GM23338 (cell line): ENCODE data around the gene KCNJ10. TPM values are rescaled to one million over a fixed set of nuclear protein-coding genes. Genes with fewer than 3 reads are reported as not detected.
A peak's percentile ranks its signal among the peaks of the same experiment; 100 is the strongest.

ENCODE experiments used
- ATAC-seq: fragments of 200-7000 bp; cut with Tn5 transposase; 3 replicates; pipeline ENCODE4 v1.9.1; 2020
- DNase-seq: peaks from one replicate; pipeline ENCODE4 v3.0.0-alpha.2; 2015; ENCODE audit warnings: low spot score
- H2AFZ ChIP-seq: fragments of 200-600 bp; sonication (generic); 2 replicates; pipeline ENCODE4 v1.8.0; 2016; ENCODE audit warnings: antibody characterized with exemption, mild to moderate bottlenecking, moderate library complexity
- H3F3A ChIP-seq: fragments of 200-600 bp; sonication (generic); replicated peaks from 2 replicates; pipeline ENCODE4 v1.8.0; 2017; ENCODE audit warnings: antibody characterized with exemption, mixed run types, low read depth
- H3K27ac ChIP-seq: fragments of 200-600 bp; sonication (generic); 2 replicates; pipeline ENCODE4 v1.6.1; 2016; ENCODE audit warnings: low read depth
- H3K27me3 ChIP-seq: fragments of 200-600 bp; sonication (generic); 2 replicates; pipeline ENCODE4 v1.8.0; 2016; ENCODE audit warnings: mild to moderate bottlenecking, mixed run types, moderate library complexity; ENCODE audit not compliant: insufficient read depth
- H3K36me3 ChIP-seq: fragments of 200-600 bp; sonication (generic); 2 replicates; pipeline ENCODE4 v1.8.0; 2016; ENCODE audit warnings: mild to moderate bottlenecking; ENCODE audit not compliant: insufficient read depth
- H3K4me1 ChIP-seq: fragments of 200-600 bp; sonication (generic); 2 replicates; pipeline ENCODE4 v1.8.0; 2016; ENCODE audit warnings: mild to moderate bottlenecking, moderate library complexity; ENCODE audit not compliant: insufficient read depth
- H3K4me2 ChIP-seq: fragments of 200-600 bp; sonication (generic); 2 replicates; pipeline ENCODE4 v1.7.1; 2017; ENCODE audit warnings: mixed run types
- H3K4me3 ChIP-seq: fragments of 200-600 bp; sonication (generic); 2 replicates; pipeline ENCODE4 v1.6.1; 2016; ENCODE audit warnings: mixed run types
- H3K79me2 ChIP-seq: fragments of 200-600 bp; sonication (generic); replicated peaks from 2 replicates; pipeline ENCODE4 v1.8.0; 2017; ENCODE audit warnings: mild to moderate bottlenecking; ENCODE audit not compliant: insufficient read depth
- H3K9me2 ChIP-seq: fragments of 200-600 bp; sonication (generic); 2 replicates; pipeline ENCODE4 v1.8.0; 2017; ENCODE audit not compliant: insufficient read depth
- H4K20me1 ChIP-seq: fragments of 200-600 bp; sonication (generic); replicated peaks from 2 replicates; pipeline ENCODE4 v1.8.0; 2017; ENCODE audit warnings: mild to moderate bottlenecking; ENCODE audit not compliant: insufficient read depth
- H3K27ac Mint-ChIP-seq: 2 replicates; pipeline ENCODE4 v1.8.0; 2020; ENCODE audit warnings: inconsistent platforms, mild to moderate bottlenecking, moderate library complexity, mixed read lengths
- H3K27me3 Mint-ChIP-seq: 3 replicates; pipeline ENCODE4 v1.8.0; 2022; ENCODE audit warnings: low read depth, mild to moderate bottlenecking, moderate library complexity, mixed read lengths, inconsistent platforms; ENCODE audit not compliant: insufficient read depth, poor library complexity
- H3K36me3 Mint-ChIP-seq: 3 replicates; pipeline ENCODE4 v1.8.0; 2021; ENCODE audit warnings: low read depth, mild to moderate bottlenecking, inconsistent platforms, moderate library complexity, mixed read lengths
- H3K4me1 Mint-ChIP-seq: 3 replicates; pipeline ENCODE4 v1.8.0; 2020; ENCODE audit warnings: mild to moderate bottlenecking, inconsistent platforms, mixed read lengths
- H3K4me3 Mint-ChIP-seq: 3 replicates; pipeline ENCODE4 v1.8.0; 2021; ENCODE audit warnings: moderate library complexity, mild to moderate bottlenecking, inconsistent platforms, mixed read lengths
- H3K9me3 Mint-ChIP-seq: 3 replicates; pipeline ENCODE4 v1.8.0; 2020; ENCODE audit warnings: moderate library complexity, mild to moderate bottlenecking, inconsistent platforms, mixed read lengths
- CREB1 ChIP-seq: fragments of 250-450 bp; sonication (Bioruptor Pico); IDR thresholded peaks from 2 replicates; pipeline ENCODE4 v1.5.0; 2020; ENCODE audit warnings: low read depth, mild to moderate bottlenecking, moderate library complexity
- EZH2 ChIP-seq: fragments of 200-600 bp; sonication (generic); IDR thresholded peaks from one replicate; pipeline ENCODE4 v1.8.0; 2017; ENCODE audit warnings: antibody characterized with exemption, mild to moderate bottlenecking, low read depth; ENCODE audit not compliant: unreplicated experiment
- EZH2phosphoT487 ChIP-seq: fragments of 200-600 bp; sonication (generic); IDR thresholded peaks from one replicate; pipeline ENCODE4 v1.8.1; 2018; ENCODE audit warnings: antibody characterized with exemption; ENCODE audit not compliant: unreplicated experiment
- JUNB ChIP-seq: IDR thresholded peaks from one replicate; pipeline ENCODE4 v1.6.1; 2016; ENCODE audit warnings: antibody characterized with exemption; ENCODE audit not compliant: unreplicated experiment
- NANOG ChIP-seq: IDR thresholded peaks from 2 replicates; pipeline ENCODE4 v1.6.1; 2016; ENCODE audit warnings: antibody characterized with exemption, borderline replicate concordance
- POLR2AphosphoS5 ChIP-seq: IDR thresholded peaks from 2 replicates; pipeline ENCODE4 v1.6.1; 2016; ENCODE audit warnings: antibody characterized with exemption, low read depth
- STAT1 ChIP-seq: IDR thresholded peaks from one replicate; pipeline ENCODE4 v1.6.1; 2016; ENCODE audit warnings: antibody characterized with exemption; ENCODE audit not compliant: unreplicated experiment
- ZNF114 ChIP-seq: fragments of 250-450 bp; sonication (Bioruptor Pico); IDR thresholded peaks from 2 replicates; pipeline ENCODE4 v1.5.0; 2020; ENCODE audit warnings: mild to moderate bottlenecking, moderate library complexity
- ZNF331 ChIP-seq: fragments of 250-450 bp; sonication (Bioruptor Pico); IDR thresholded peaks from 2 replicates; pipeline ENCODE4 v1.5.0; 2020; ENCODE audit warnings: low read depth, mild to moderate bottlenecking, moderate library complexity
- polyA plus RNA-seq: library from polyadenylated mRNA; unstranded; fragments of >200 nt; fragmentation: Nextera tagmentation; extraction: Ambion mirVana; gene quantifications from 2 replicates; pipeline ENCODE4 v1.2.1, GENCODE V29; 2016
- total RNA-seq: library from RNA; depleted of rRNA; stranded (reverse); fragments of >200 nt; shearing (Covaris generic); gene quantifications from 2 replicates; pipeline ENCODE4 v1.2.3, GENCODE V29; 2014
- TF ChIP-seq, protein P1 (sequence below): IDR thresholded peaks from one replicate; pipeline ENCODE4 v1.6.1; 2018; ENCODE audit warnings: antibody characterized with exemption; ENCODE audit not compliant: unreplicated experiment
- TF ChIP-seq, protein P2 (sequence below): IDR thresholded peaks from 2 replicates; pipeline ENCODE4 v1.6.1; 2016; ENCODE audit warnings: antibody characterized with exemption
- TF ChIP-seq, protein P3 (sequence below), 2 experiments: fragments of 200-600 bp in 1 of 2; sonication (generic) in 1 of 2; conservative IDR thresholded peaks; 2 replicates each; pipeline versions ENCODE4 v1.5.1 to v1.6.1; 2016 to 2017; ENCODE audit warnings: antibody characterized with exemption in 2 of 2, low read depth in 2 of 2, mild to moderate bottlenecking in 2 of 2, moderate library complexity in 1 of 2

KCNJ10 gene
- total and polyA plus RNA-seq, 2 experiments from 2014 or later = 1.4 to 2.8 TPM

DNA sequence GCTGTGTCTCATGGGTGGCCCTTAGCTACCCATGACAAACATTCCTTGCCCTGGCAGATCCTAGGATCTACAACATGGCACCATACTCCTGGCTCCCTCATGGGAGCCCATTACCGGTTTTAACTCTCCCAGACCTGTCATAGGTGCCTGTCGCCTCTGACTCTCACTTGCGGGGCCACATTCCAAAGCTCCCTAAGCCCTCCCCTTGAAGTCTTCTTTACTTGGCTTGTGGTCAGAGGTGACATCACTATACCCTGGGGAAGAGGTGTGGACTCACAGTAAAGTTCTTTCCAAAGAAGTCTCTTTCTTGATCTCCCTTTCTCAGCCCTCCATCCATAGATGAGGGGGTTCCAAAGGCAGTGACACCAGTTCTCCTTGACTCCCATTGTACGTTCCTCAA, 110.5 kb downstream of the KCNJ10 start (continued):
- TF ChIP-seq, protein P1, sequence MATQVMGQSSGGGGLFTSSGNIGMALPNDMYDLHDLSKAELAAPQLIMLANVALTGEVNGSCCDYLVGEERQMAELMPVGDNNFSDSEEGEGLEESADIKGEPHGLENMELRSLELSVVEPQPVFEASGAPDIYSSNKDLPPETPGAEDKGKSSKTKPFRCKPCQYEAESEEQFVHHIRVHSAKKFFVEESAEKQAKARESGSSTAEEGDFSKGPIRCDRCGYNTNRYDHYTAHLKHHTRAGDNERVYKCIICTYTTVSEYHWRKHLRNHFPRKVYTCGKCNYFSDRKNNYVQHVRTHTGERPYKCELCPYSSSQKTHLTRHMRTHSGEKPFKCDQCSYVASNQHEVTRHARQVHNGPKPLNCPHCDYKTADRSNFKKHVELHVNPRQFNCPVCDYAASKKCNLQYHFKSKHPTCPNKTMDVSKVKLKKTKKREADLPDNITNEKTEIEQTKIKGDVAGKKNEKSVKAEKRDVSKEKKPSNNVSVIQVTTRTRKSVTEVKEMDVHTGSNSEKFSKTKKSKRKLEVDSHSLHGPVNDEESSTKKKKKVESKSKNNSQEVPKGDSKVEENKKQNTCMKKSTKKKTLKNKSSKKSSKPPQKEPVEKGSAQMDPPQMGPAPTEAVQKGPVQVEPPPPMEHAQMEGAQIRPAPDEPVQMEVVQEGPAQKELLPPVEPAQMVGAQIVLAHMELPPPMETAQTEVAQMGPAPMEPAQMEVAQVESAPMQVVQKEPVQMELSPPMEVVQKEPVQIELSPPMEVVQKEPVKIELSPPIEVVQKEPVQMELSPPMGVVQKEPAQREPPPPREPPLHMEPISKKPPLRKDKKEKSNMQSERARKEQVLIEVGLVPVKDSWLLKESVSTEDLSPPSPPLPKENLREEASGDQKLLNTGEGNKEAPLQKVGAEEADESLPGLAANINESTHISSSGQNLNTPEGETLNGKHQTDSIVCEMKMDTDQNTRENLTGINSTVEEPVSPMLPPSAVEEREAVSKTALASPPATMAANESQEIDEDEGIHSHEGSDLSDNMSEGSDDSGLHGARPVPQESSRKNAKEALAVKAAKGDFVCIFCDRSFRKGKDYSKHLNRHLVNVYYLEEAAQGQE = no peak
- TF ChIP-seq, protein P2, sequence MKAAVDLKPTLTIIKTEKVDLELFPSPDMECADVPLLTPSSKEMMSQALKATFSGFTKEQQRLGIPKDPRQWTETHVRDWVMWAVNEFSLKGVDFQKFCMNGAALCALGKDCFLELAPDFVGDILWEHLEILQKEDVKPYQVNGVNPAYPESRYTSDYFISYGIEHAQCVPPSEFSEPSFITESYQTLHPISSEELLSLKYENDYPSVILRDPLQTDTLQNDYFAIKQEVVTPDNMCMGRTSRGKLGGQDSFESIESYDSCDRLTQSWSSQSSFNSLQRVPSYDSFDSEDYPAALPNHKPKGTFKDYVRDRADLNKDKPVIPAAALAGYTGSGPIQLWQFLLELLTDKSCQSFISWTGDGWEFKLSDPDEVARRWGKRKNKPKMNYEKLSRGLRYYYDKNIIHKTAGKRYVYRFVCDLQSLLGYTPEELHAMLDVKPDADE = no peak
- no peak for TF ChIP-seq EZH2phosphoT487
- TF ChIP-seq NANOG = no peak
- no peak for TF ChIP-seq POLR2AphosphoS5
- TF ChIP-seq EZH2 = no peak
- TF ChIP-seq JUNB = no peak

DNA sequence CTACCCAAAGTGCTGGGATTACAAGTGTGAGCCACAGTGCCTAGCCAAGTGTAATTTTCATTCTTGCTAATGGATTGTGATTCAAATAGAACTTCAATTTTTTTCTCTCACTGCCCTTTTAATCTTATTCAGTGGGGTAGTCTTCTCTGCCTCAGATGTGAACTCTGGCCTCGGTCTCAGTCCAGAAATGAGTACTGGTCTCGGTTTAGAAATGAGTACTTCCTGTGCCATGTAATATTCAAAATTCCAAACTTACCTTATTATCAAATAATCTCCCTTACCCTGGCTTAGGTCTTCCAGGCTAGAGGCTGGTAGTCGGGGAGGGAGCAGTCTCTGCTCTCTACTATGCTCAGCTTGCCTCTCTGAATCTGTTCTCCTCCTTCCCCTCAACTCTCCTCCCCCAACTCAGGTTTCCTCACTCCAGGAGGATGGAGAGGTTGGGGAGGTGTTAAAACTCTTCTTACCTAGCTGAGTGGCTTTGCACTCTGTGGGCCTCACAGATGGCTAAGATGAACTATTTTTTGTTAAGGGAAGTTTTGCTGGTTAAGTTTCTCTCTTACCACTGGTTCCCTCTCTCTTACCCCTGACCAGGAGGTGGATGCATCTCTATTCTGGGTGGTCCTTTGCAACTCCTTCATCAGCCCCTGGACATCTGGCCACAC, 111.1 kb downstream of the KCNJ10 start:
- Histone ChIP-seq H3F3A (no peaks in the 10 kb centered on the region), H3K4me3 (no peak overlapping the region), H2AFZ (peak overlapping the region; percentile 7; the same call in 1 of the 2 replicates), H3K79me2 (no peaks in the 10 kb centered on the region), H3K9me2 (no peaks in the 10 kb centered on the region), H4K20me1 (no peaks in the 10 kb centered on the region), H3K4me1 (peaks cover 1% of the 10 kb centered on the region; the same call in 1 of the 2 replicates), H3K27me3 (no peaks in the 10 kb centered on the region), H3K27ac (no peak overlapping the region), H3K36me3 (no peaks in the 10 kb centered on the region), H3K4me2 (no peak overlapping the region)
- ATAC-seq = no peak
- Mint-ChIP-seq H3K4me1 (peaks cover 2% of the 10 kb centered on the region; the same call in 2 of the 3 replicates), H3K27ac (no peak overlapping the region), H3K36me3 (no peaks in the 10 kb centered on the region), H3K9me3 (no peaks in the 10 kb centered on the region), H3K27me3 (peaks cover 5% of the 10 kb centered on the region), H3K4me3 (no peak overlapping the region)
- no peak for DNase-seq
- TF ChIP-seq JUNB (no peak), POLR2AphosphoS5 (no peak), EZH2phosphoT487 (no peak), ZNF114 (CRISPR knock-in tag) (no peak), ZNF331 (no peak), NANOG (no peak), CREB1 (CRISPR knock-in tag) (no peak), EZH2 (no peak), STAT1 (no peak)
- TF ChIP-seq, protein P1 = no peak
- TF ChIP-seq, protein P2 = no peak
- TF ChIP-seq, protein P3, sequence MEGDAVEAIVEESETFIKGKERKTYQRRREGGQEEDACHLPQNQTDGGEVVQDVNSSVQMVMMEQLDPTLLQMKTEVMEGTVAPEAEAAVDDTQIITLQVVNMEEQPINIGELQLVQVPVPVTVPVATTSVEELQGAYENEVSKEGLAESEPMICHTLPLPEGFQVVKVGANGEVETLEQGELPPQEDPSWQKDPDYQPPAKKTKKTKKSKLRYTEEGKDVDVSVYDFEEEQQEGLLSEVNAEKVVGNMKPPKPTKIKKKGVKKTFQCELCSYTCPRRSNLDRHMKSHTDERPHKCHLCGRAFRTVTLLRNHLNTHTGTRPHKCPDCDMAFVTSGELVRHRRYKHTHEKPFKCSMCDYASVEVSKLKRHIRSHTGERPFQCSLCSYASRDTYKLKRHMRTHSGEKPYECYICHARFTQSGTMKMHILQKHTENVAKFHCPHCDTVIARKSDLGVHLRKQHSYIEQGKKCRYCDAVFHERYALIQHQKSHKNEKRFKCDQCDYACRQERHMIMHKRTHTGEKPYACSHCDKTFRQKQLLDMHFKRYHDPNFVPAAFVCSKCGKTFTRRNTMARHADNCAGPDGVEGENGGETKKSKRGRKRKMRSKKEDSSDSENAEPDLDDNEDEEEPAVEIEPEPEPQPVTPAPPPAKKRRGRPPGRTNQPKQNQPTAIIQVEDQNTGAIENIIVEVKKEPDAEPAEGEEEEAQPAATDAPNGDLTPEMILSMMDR (conservative IDR thresholded peaks at IDR 0.05; ENCODE audit: low read depth in 2 of 2) = no peak
